T-cell (primary cell): Measurements from ENCODE around the gene LLGL1. TPM values are rescaled to one million over a fixed set of nuclear protein-coding genes. Genes with fewer than 3 reads are reported as not detected.

Experiments
- ATAC-seq, 4 experiments: fragments of 200-7000 bp in 3 of 4; fragments of 150-1000 bp in 1 of 4; cut with Tn5 transposase; replicated peaks in 1 of 4; 1 replicate in 3 of 4; 2 replicates in 1 of 4; pipeline ENCODE4 v1.10.0; 2021; ENCODE audit warnings: moderate library complexity in 3 of 4, mild to moderate bottlenecking in 2 of 4, moderate number of reproducible peaks in 1 of 4
- CTCF ChIA-PET, 2 donors: fragments of 300-600 bp; sonication (Branson Sonifier 250); formaldehyde crosslinking; loops; one replicate each; lab custom pipeline; 2022; ENCODE audit warnings: antibody characterized with exemption in 2 of 2; lab: Charles Lee
- POLR2A ChIA-PET, 2 donors: fragments of 300-600 bp; sonication (Branson Sonifier 250); formaldehyde crosslinking; loops; one replicate each; lab custom pipeline; 2022; ENCODE audit warnings: antibody characterized with exemption in 2 of 2; lab: Charles Lee
- DNase-seq, 35 experiments: peaks; one replicate each; pipeline versions ENCODE4 v3.0.0 to v3.0.0-alpha.2; 2013 to 2023
- H3K27ac ChIP-seq: one replicate; pipeline ENCODE4 v1.5.1; 2013; ENCODE audit warnings: low read length
- H3K27me3 ChIP-seq, 2 experiments: replicated peaks in 1 of 2; 1 replicate in 1 of 2; 2 replicates in 1 of 2; pipeline versions ENCODE4 v1.6.1 to v1.7.0; 2013; ENCODE audit warnings: low read length in 1 of 2, mixed read lengths in 1 of 2; ENCODE audit not compliant: control insufficient read depth in 2 of 2, insufficient read depth in 2 of 2; ENCODE audit errors: extremely low read depth in 1 of 2
- H3K36me3 ChIP-seq, 2 donors: 1 replicate in 1 of 2; 2 replicates in 1 of 2; pipeline versions ENCODE4 v1.6.1 to v1.7.0; 2013; ENCODE audit warnings: low read length in 1 of 2; ENCODE audit not compliant: control insufficient read depth in 2 of 2, insufficient read depth in 1 of 2; ENCODE audit errors: extremely low read depth in 1 of 2
- H3K4me1 ChIP-seq, 2 experiments: 1 replicate in 1 of 2; 2 replicates in 1 of 2; pipeline versions ENCODE4 v1.6.1 to v1.7.0; 2013; ENCODE audit warnings: low read length in 2 of 2, mixed read lengths in 1 of 2; ENCODE audit not compliant: insufficient read depth in 2 of 2, control insufficient read depth in 1 of 2; ENCODE audit errors: extremely low read depth in 1 of 2
- H3K4me3 ChIP-seq, 2 donors: 1 replicate in 1 of 2; 2 replicates in 1 of 2; pipeline versions ENCODE4 v1.5.1 to v1.7.0; 2013; ENCODE audit warnings: mild to moderate bottlenecking in 2 of 2, low read length in 1 of 2, moderate library complexity in 1 of 2; ENCODE audit not compliant: control insufficient read depth in 1 of 2; ENCODE audit errors: extremely low read depth in 1 of 2
- H3K9me3 ChIP-seq: 2 replicates; pipeline ENCODE4 v1.7.0; 2013
- H3K27ac Mint-ChIP-seq, 2 donors: one replicate each; pipeline ENCODE4 v1.8.0; 2020 to 2021; ENCODE audit warnings: mild to moderate bottlenecking in 2 of 2, mixed read lengths in 2 of 2
- H3K27me3 Mint-ChIP-seq, 2 donors: one replicate each; pipeline ENCODE4 v1.8.0; 2021 to 2022; ENCODE audit warnings: mixed read lengths in 2 of 2
- H3K36me3 Mint-ChIP-seq: one replicate; pipeline ENCODE4 v1.8.0; 2021; ENCODE audit warnings: mixed read lengths
- H3K4me1 Mint-ChIP-seq, 3 donors: one replicate each; pipeline ENCODE4 v1.8.0; 2020 to 2022; ENCODE audit warnings: mixed read lengths in 3 of 3, mild to moderate bottlenecking in 1 of 3
- H3K4me3 Mint-ChIP-seq, 3 donors: one replicate each; pipeline ENCODE4 v1.8.0; 2020 to 2022; ENCODE audit warnings: mild to moderate bottlenecking in 3 of 3, mixed read lengths in 3 of 3, moderate library complexity in 3 of 3
- H3K9me3 Mint-ChIP-seq, 3 donors: one replicate each; pipeline ENCODE4 v1.8.0; 2020 to 2022; ENCODE audit warnings: mixed read lengths in 3 of 3
- WGBS: methylation state at CpG from one replicate; pipeline ENCODE4 v1.1.5; 2013; ENCODE audit warnings: missing lambda C conversion rate; ENCODE audit not compliant: insufficient coverage; 5-methylcytosine and 5-hydroxymethylcytosine counted together
- total RNA-seq, 35 experiments: library from RNA in 6 of 35; stranded (reverse) in 6 of 35; fragments of 120-200 nt in 1 of 35; gene quantifications; one replicate each; pipeline versions ENCODE4 v1.2.1 to v1.2.4 and lab custom pipeline; 2013 to 2026

Gene LLGL1
- total RNA-seq, 5 donors from 2014 or later (not counting 1 experiment from before 2014, with no cell fraction given), result 13.1 to 24.3 (median 23.2) TPM

- peaks cover 22 to 40% (median 34%) of the 10 kb centered on the region in 3 donors for H3K4me1 Mint-ChIP-seq
- H3K36me3 ChIP-seq, result peaks cover 18 to 50% of the 10 kb centered on the region in 2 donors
- H3K27ac ChIP-seq, result no peak overlapping the region
- H3K27ac Mint-ChIP-seq, result peak overlapping the region in 1 of 2 donors; percentile 58
- ATAC-seq (no peak), DNase-seq (no peak)
- H3K4me3 Mint-ChIP-seq, result peak overlapping the region; percentile 59 to 98 (median 95)
- peaks cover 14 to 49% of the 10 kb centered on the region in 2 experiments for H3K4me1 ChIP-seq
- H3K36me3 Mint-ChIP-seq, result peaks cover 18% of the 10 kb centered on the region
- WGBS, result 98% methylated on average over 9 of the region's 11 CpGs
- H3K4me3 ChIP-seq, result no peak overlapping the region
- no peaks in the 10 kb centered on the region for H3K9me3 Mint-ChIP-seq
- H3K27me3 ChIP-seq, result no peaks in the 10 kb centered on the region
- ChIA-PET CTCF (no interaction called here), POLR2A (interaction anchor here in 1 of 2 donors (0.6 kb wide), 1 partner anchor 178 kb away, joined by 3 read pairs; no protein-coding TSS in a partner anchor)
- no peaks in the 10 kb centered on the region for H3K27me3 Mint-ChIP-seq
- H3K9me3 ChIP-seq, result no peaks in the 10 kb centered on the region
Measured at GRCh38 chr17:18256351-18256750, 30.9 kb downstream of the LLGL1 start.

- Mint-ChIP-seq H3K36me3 (peaks cover 15% of the 10 kb centered on the region), H3K27me3 (no peaks in the 10 kb centered on the region), H3K9me3 (no peaks in the 10 kb centered on the region), H3K4me1 (peaks cover 26 to 44% (median 39%) of the 10 kb centered on the region in 3 donors), H3K4me3 (peak overlapping the region; percentile 95 to 98 (median 98)), H3K27ac (peak overlapping the region; percentile 55 to 75)
- Histone ChIP-seq H3K4me1 (peaks cover 17 to 53% of the 10 kb centered on the region in 2 experiments), H3K27ac (peak overlapping the region; percentile 27), H3K4me3 (peak overlapping the region in 1 of 2 donors; percentile 80), H3K9me3 (no peaks in the 10 kb centered on the region), H3K27me3 (no peaks in the 10 kb centered on the region), H3K36me3 (peaks cover 18 to 45% of the 10 kb centered on the region in 2 donors)
- WGBS, result 90% methylated on average over 7 of the region's 7 CpGs
- ChIA-PET POLR2A (no interaction called here), CTCF (no interaction called here)
- no peak for DNase-seq
- ATAC-seq, result no peak
Measured at GRCh38 chr17:18256776-18257175, 31.3 kb downstream of the LLGL1 start.

GRCh38 chr17:18257268-18257981, 32.0 kb downstream of the LLGL1 start:
- Mint-ChIP-seq H3K27ac (peak overlapping the region; percentile 89 to 92), H3K27me3 (no peaks in the 10 kb centered on the region), H3K36me3 (peaks cover 15% of the 10 kb centered on the region), H3K9me3 (no peaks in the 10 kb centered on the region), H3K4me3 (peak overlapping the region; percentile 95 to 98 (median 98)), H3K4me1 (peaks cover 31 to 48% (median 44%) of the 10 kb centered on the region in 3 donors)
- peak overlapping the region; percentile 74 to 80 for H3K4me3 ChIP-seq
- H3K36me3 ChIP-seq, result peaks cover 16 to 39% of the 10 kb centered on the region in 2 donors
- peak overlapping the region; percentile 45 for H3K27ac ChIP-seq
- peaks cover 17 to 59% of the 10 kb centered on the region in 2 experiments for H3K4me1 ChIP-seq
- ChIA-PET CTCF (no interaction called here), POLR2A (no interaction called here)
- WGBS, result 14% methylated on average over 12 of the region's 18 CpGs
- no peaks in the 10 kb centered on the region for H3K9me3 ChIP-seq
- DNase-seq (peak in 5 of 35 experiments; percentile 15 to 38 (median 18)), ATAC-seq (no peak)
- H3K27me3 ChIP-seq, result no peaks in the 10 kb centered on the region

- POLR2A ChIA-PET, result no interaction called here
- peaks cover 17 to 64% of the 10 kb centered on the region in 2 experiments for H3K4me1 ChIP-seq
Measured at GRCh38 chr17:18257982-18258355, 32.5 kb downstream of the LLGL1 start.

GRCh38 chr17:18258356-18259038, 33.1 kb downstream of the LLGL1 start, which contains the start of gene FLII:
TSS of gene FLII (minus strand) at chr17:18258738. CDS start at chr17:18258690, 48 bp downstream.
- H3K27me3 ChIP-seq, result no peaks in the 10 kb centered on the region
- peaks cover 21 to 29% of the 10 kb centered on the region in 2 donors for H3K36me3 ChIP-seq
- H3K9me3 ChIP-seq, result no peaks in the 10 kb centered on the region
- Mint-ChIP-seq H3K27me3 (no peaks in the 10 kb centered on the region), H3K27ac (peak within 1 kb of the TSS; percentile 89 to 92), H3K9me3 (no peaks in the 10 kb centered on the region), H3K36me3 (peaks cover 16% of the 10 kb centered on the region), H3K4me3 (peak within 1 kb of the TSS; percentile 95 to 98 (median 98)), H3K4me1 (peaks cover 31 to 52% (median 48%) of the 10 kb centered on the region in 3 donors)
- peak within 1 kb of the TSS; percentile 74 to 80 for H3K4me3 ChIP-seq
- under 1% methylated on average over 66 of the region's 71 CpGs for WGBS
- ATAC-seq, result peak; percentile 47 to 53 (median 50)
- peak within 1 kb of the TSS; percentile 76 for H3K27ac ChIP-seq
- POLR2A ChIA-PET, result interaction anchor here in 1 of 2 donors (0.8 kb wide), 1 partner anchor 12 kb away, joined by 3 read pairs; no protein-coding TSS in a partner anchor
- CTCF ChIA-PET, result no interaction called here
- peaks cover 17 to 64% of the 10 kb centered on the region in 2 experiments for H3K4me1 ChIP-seq
- peak in 30 of 35 experiments; percentile 22 to 74 (median 36) for DNase-seq

More at GRCh38 chr17:18257982-18258355, 32.5 kb downstream of the LLGL1 start:
- no peaks in the 10 kb centered on the region for H3K27me3 Mint-ChIP-seq
- Histone ChIP-seq H3K9me3 (no peaks in the 10 kb centered on the region), H3K4me3 (peak overlapping the region; percentile 74 to 80), H3K27me3 (no peaks in the 10 kb centered on the region), H3K27ac (peak overlapping the region; percentile 45), H3K36me3 (peaks cover 16 to 34% of the 10 kb centered on the region in 2 donors)
- H3K27ac Mint-ChIP-seq, result peak overlapping the region; percentile 89 to 92
- no peaks in the 10 kb centered on the region for H3K9me3 Mint-ChIP-seq
- peaks cover 31 to 50% (median 46%) of the 10 kb centered on the region in 3 donors for H3K4me1 Mint-ChIP-seq
- peaks cover 15% of the 10 kb centered on the region for H3K36me3 Mint-ChIP-seq
- peak; percentile 12 to 34 (median 27) for ATAC-seq
- H3K4me3 Mint-ChIP-seq, result peak overlapping the region; percentile 95 to 98 (median 98)
- peak in 31 of 35 experiments; percentile 17 to 66 (median 34) for DNase-seq
- CTCF ChIA-PET, result no interaction called here
- 0% methylated on average over 14 of the region's 16 CpGs for whole genome bisulfite sequencing
